ENCODE results near the gene SORBS1.
A peak's percentile ranks its signal among the peaks of the same experiment; 100 is the strongest.
"Not testable (repeated sequence)": the region's sequence is repeated elsewhere in the genome, so short reads cannot be mapped to it uniquely, and the experiment has no call there.

Gene SORBS1

DNA sequence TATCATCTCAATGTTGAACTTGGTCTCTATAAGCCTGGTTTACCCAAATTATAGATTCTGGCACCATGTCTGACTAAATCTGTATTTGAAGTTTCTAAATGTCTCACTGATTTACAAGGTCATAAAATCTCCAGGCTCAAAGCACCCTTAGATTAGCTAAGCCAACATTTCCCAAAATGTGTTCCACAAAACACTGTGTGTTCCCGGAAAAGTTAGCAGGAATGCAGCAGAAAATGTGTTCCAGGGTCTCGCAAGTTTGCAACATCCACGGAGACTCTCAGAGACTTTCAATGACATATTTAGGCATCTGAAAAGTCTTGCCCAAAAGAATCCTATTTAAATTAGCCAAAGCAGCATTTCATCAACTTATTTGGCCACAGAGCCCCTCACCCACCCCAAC, 91.9 kb downstream of the SORBS1 start:
- no peak overlapping the region for H3K27ac ChIP-seq (ENCODE audit: low read depth, low read length)

DNA sequence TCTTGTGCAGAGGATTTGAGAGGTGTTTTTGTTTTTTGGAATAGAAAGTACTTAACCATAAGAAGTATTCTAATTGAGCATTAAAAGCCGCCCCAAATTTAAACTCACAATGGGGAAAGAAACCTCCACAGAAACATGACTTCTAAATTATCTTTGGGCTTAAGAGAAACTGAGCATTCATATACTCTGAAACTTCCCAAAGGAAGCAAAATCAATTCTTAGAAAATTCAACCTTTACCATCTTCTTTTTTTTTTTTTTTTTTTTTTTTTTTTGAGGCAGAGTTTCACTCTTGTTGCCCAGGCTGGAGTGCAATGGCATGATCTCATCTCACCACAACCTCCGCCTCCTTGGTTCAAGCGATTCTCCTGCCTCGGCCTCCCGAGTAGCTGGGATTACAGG, 93.5 kb downstream of the SORBS1 start:
- H3K9me3 ChIP-seq (ENCODE audit: control insufficient read depth in 1 of 2, low read length in 2 of 2), result not testable (repeated sequence)

More for the DNA sequence above, 91.9 kb downstream of the SORBS1 start:
- peaks cover 0 to 33% of the 10 kb centered on the region in 2 donors for H3K4me1 ChIP-seq (ENCODE audit: control insufficient read depth in 1 of 2, insufficient read depth in 2 of 2, low read length in 2 of 2)
- no peak overlapping the region for H3K9ac ChIP-seq (ENCODE audit: low read depth in 1 of 2, low read length in 2 of 2)
- H3K4me3 ChIP-seq (ENCODE audit: low read depth in 1 of 2, low read length in 2 of 2), result no peak overlapping the region
- H3K9me3 ChIP-seq (ENCODE audit: control insufficient read depth in 1 of 2, low read length in 2 of 2), result no peaks in the 10 kb centered on the region
- no peaks in the 10 kb centered on the region for H3K36me3 ChIP-seq (ENCODE audit: control insufficient read depth in 1 of 2, insufficient read depth in 2 of 2, low read length in 2 of 2)
- no peaks in the 10 kb centered on the region for H3K27me3 ChIP-seq (ENCODE audit: control insufficient read depth in 1 of 2, insufficient read depth in 2 of 2, low read length in 2 of 2)

DNA sequence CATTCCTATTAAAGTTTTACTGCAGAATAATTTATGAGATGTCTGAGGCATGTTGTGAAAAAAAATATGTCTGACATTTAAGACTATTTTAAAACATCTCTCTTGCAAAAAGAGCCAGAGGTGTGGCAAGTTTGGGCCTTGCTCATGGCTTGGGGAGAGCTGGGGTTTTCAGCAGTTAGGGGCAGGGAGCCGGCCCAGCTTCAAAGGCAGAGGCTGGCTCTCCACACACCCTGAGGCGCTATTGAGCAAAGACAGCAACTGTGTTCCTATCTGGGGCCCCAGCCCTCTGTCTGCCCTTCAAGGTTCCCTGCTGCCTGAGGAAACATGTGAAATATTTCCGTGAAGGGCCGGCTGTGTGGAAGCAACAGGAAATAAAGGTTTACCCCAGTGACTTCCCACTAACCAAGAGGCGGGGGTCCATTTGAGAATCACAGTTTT, 94.0 kb downstream of the SORBS1 start:
- H3K9me3 ChIP-seq (ENCODE audit: control insufficient read depth in 1 of 2, low read length in 2 of 2), result no peaks in the 10 kb centered on the region
- no peaks in the 10 kb centered on the region for H3K27me3 ChIP-seq (ENCODE audit: control insufficient read depth in 1 of 2, insufficient read depth in 2 of 2, low read length in 2 of 2)
- H3K4me1 ChIP-seq (ENCODE audit: control insufficient read depth in 1 of 2, insufficient read depth in 2 of 2, low read length in 2 of 2), result peaks cover 0 to 27% of the 10 kb centered on the region in 2 donors
- no peaks in the 10 kb centered on the region for H3K36me3 ChIP-seq (ENCODE audit: control insufficient read depth in 1 of 2, insufficient read depth in 2 of 2, low read length in 2 of 2)
- no peak overlapping the region for H3K27ac ChIP-seq (ENCODE audit: low read depth, low read length)
- no peak overlapping the region for H3K4me3 ChIP-seq (ENCODE audit: low read depth in 1 of 2, low read length in 2 of 2)
- H3K9ac ChIP-seq (ENCODE audit: low read depth in 1 of 2, low read length in 2 of 2), result peak overlapping the region in 1 of 2 donors; percentile 28

More for the DNA sequence above, 93.5 kb downstream of the SORBS1 start:
- Histone ChIP-seq H3K4me1 (ENCODE audit: control insufficient read depth in 1 of 2, insufficient read depth in 2 of 2, low read length in 2 of 2) (peaks cover 0 to 27% of the 10 kb centered on the region in 2 donors), H3K9ac (ENCODE audit: low read depth in 1 of 2, low read length in 2 of 2) (peak overlapping the region in 1 of 2 donors; percentile 28)
- H3K27me3 ChIP-seq (ENCODE audit: control insufficient read depth in 1 of 2, insufficient read depth in 2 of 2, low read length in 2 of 2); H3K4me3 ChIP-seq (ENCODE audit: low read depth in 1 of 2, low read length in 2 of 2); H3K36me3 ChIP-seq (ENCODE audit: control insufficient read depth in 1 of 2, insufficient read depth in 2 of 2, low read length in 2 of 2); H3K27ac ChIP-seq (ENCODE audit: low read depth, low read length): not testable (repeated sequence)

DNA sequence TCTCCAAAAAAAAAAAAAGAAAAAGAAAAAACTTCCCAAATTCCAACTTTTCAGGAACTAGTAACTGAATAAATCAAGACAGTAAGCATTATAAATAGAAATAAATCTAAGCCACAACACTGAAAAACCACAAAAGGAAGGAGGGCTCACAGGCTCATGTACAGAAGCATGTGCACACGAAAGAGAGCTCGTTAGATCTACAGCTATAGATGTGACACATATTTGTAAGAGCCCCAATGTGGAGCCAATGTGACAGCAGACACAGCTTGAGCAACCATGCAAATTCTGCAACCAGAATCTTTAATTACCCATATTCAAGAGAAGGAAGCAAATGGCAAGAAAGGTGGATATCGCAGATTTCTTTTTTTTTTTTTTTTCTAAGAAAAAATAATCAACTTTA, 94.7 kb downstream of the SORBS1 start:
- H3K9me3 ChIP-seq (ENCODE audit: control insufficient read depth in 1 of 2, low read length in 2 of 2), result no peaks in the 10 kb centered on the region
- H3K27me3 ChIP-seq (ENCODE audit: control insufficient read depth in 1 of 2, insufficient read depth in 2 of 2, low read length in 2 of 2), result no peaks in the 10 kb centered on the region
- no peak overlapping the region for H3K27ac ChIP-seq (ENCODE audit: low read depth, low read length)
- no peak overlapping the region for H3K9ac ChIP-seq (ENCODE audit: low read depth in 1 of 2, low read length in 2 of 2)
- no peak overlapping the region for H3K4me3 ChIP-seq (ENCODE audit: low read depth in 1 of 2, low read length in 2 of 2)
- peaks cover 0 to 27% of the 10 kb centered on the region in 2 donors for H3K4me1 ChIP-seq (ENCODE audit: control insufficient read depth in 1 of 2, insufficient read depth in 2 of 2, low read length in 2 of 2)
- no peaks in the 10 kb centered on the region for H3K36me3 ChIP-seq (ENCODE audit: control insufficient read depth in 1 of 2, insufficient read depth in 2 of 2, low read length in 2 of 2)

DNA sequence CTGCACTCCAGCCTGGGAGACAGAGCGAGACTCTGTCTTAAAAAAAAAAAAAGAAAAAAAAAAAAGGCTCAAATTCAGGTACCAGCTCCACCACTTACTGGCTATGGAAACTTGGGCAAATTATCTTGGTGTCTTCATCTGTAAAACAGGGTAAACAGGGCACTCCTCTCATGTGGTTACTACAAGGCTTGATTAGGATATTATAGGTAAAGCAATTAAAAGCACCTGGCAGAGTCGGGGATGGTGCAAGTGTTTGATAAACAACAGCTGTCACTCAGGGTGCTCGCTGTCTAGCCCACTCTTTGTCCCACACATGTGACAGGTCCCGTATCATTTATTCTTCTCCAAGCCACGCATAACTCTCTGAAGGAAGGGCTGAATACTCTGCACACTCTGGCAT, 96.9 kb downstream of the SORBS1 start:
- Histone ChIP-seq H3K27ac (ENCODE audit: low read depth, low read length) (no peak overlapping the region), H3K4me3 (ENCODE audit: low read depth in 1 of 2, low read length in 2 of 2) (no peak overlapping the region), H3K36me3 (ENCODE audit: control insufficient read depth in 1 of 2, insufficient read depth in 2 of 2, low read length in 2 of 2) (no peaks in the 10 kb centered on the region), H3K9me3 (ENCODE audit: control insufficient read depth in 1 of 2, low read length in 2 of 2) (no peaks in the 10 kb centered on the region), H3K9ac (ENCODE audit: low read depth in 1 of 2, low read length in 2 of 2) (no peak overlapping the region), H3K27me3 (ENCODE audit: control insufficient read depth in 1 of 2, insufficient read depth in 2 of 2, low read length in 2 of 2) (no peaks in the 10 kb centered on the region), H3K4me1 (ENCODE audit: control insufficient read depth in 1 of 2, insufficient read depth in 2 of 2, low read length in 2 of 2) (peaks cover 0 to 16% of the 10 kb centered on the region in 2 donors)

DNA sequence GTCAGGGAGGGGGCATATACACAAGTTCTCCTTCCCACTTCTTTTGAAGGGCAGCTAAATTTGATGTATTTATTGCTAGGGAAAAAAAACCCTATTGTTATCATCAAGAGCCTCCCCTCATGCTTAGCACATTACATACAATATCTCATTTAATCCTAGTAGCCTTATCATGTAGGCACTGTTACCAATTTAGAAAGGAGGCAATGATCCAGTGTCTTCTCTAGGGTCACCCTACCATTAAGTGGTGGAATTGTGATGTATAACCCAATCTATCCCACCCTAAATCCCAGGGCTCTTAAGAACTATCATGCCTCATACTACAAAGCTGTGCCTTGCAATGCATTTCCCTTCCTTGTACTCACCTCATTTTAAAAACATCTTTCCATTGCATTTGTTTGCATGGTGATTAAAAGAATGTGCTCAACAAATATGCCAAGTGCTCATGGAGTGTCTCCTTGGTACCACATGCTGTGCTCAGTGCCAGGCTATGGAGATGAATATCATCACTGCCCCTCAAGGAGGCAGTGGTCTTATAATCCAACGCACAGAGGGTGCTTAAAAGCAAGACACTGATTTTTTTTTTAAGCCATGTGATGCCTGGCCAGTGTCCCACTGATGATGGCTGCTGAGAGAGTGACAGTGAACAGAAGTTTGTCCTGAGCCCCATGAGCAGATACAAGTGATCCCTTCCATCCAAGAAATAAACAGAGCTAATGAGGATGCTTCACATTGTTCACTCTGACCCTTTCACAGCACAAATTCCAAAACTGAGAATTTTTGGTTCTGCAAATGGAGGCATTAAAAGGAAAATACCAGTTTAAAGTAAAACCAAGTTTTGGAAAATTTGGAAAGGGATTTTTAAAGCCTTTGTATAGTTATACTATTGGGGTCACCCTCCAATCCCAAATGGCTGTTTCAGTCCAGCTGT, 98.2 kb downstream of the SORBS1 start:
- Histone ChIP-seq H3K27ac (ENCODE audit: low read depth, low read length) (no peak overlapping the region), H3K27me3 (ENCODE audit: control insufficient read depth in 1 of 2, insufficient read depth in 2 of 2, low read length in 2 of 2) (no peaks in the 10 kb centered on the region), H3K4me1 (ENCODE audit: control insufficient read depth in 1 of 2, insufficient read depth in 2 of 2, low read length in 2 of 2) (peaks cover 0 to 7% of the 10 kb centered on the region in 2 donors)

DNA sequence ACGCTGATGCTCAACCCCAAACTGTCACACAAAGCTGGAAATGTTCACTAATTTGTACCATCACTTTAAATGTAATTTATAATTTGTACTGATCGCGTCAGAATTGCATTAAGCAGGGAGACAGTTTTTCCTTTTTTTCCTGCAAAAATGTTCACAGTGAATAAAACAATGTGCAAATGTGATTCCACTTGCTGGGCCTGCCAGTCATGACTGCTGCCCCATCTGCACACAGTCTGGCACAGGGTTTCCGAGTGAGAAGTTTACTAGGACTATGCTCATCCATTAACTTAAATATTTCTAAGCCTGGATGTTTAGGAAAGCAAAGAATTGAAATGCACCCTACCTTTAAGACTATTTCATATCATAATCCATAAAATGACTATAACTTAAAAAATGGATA, 99.6 kb downstream of the SORBS1 start:
- H3K4me3 ChIP-seq (ENCODE audit: low read depth in 1 of 2, low read length in 2 of 2), result no peak overlapping the region
- H3K36me3 ChIP-seq (ENCODE audit: control insufficient read depth in 1 of 2, insufficient read depth in 2 of 2, low read length in 2 of 2), result no peaks in the 10 kb centered on the region
- no peaks in the 10 kb centered on the region for H3K27me3 ChIP-seq (ENCODE audit: control insufficient read depth in 1 of 2, insufficient read depth in 2 of 2, low read length in 2 of 2)
- no peak overlapping the region for H3K27ac ChIP-seq (ENCODE audit: low read depth, low read length)
- H3K4me1 ChIP-seq (ENCODE audit: control insufficient read depth in 1 of 2, insufficient read depth in 2 of 2, low read length in 2 of 2), result no peaks in the 10 kb centered on the region
- H3K9me3 ChIP-seq (ENCODE audit: control insufficient read depth in 1 of 2, low read length in 2 of 2), result no peaks in the 10 kb centered on the region
- H3K9ac ChIP-seq (ENCODE audit: low read depth in 1 of 2, low read length in 2 of 2), result no peak overlapping the region

More for the DNA sequence above, 98.2 kb downstream of the SORBS1 start:
- Histone ChIP-seq H3K4me3 (ENCODE audit: low read depth in 1 of 2, low read length in 2 of 2) (no peak overlapping the region), H3K9me3 (ENCODE audit: control insufficient read depth in 1 of 2, low read length in 2 of 2) (no peaks in the 10 kb centered on the region), H3K9ac (ENCODE audit: low read depth in 1 of 2, low read length in 2 of 2) (no peak overlapping the region), H3K36me3 (ENCODE audit: control insufficient read depth in 1 of 2, insufficient read depth in 2 of 2, low read length in 2 of 2) (no peaks in the 10 kb centered on the region)

DNA sequence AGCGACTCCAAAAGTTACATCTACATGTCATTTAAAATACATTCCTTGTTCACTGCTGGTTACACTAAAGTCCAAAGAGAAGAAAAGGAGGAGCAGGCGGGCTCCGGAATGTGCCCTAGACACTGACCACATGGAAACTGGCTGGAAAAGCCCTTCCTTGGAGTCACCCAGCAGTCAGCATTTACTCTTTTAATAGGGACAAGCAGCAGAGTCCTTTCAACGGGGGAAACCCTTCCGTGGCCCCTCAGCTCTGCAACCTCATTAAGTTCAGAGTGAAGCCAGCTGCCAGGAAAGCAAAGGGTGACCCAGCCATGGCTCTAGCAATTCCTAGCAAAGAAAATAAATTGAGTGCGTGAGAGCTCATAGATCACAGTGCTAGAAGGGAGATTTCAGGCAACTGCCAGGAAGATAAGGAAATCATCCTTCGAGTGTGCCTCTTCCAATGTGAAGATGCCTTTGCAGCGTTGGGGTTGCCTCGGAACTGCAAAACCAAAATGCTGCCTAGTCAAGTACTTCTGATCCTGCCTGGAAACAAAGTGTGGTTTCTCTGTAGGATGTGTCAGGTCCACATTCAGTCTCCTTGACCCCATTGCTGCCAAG, 101.6 kb downstream of the SORBS1 start:
- H3K27ac ChIP-seq (ENCODE audit: low read depth, low read length), result no peak overlapping the region

DNA sequence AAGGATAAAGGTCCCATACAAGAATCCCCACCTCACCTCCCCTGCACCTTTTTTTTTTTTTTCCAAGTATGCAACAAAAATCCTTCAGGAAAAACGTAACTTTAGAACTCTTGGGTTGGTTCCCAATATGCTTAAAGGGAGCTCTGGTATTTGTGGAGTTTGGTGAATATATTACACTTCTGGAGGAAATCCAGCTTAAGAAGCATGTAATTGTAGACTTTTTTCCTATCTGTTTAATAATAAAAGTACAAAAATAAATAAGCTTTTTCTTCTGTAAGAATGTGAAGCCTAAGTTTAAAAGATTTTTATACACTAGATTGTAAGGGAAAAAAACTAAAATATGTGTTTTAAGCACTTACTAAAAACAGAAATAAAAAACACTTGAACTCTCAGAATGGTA, 102.3 kb downstream of the SORBS1 start:
- H3K9me3 ChIP-seq (ENCODE audit: control insufficient read depth in 1 of 2, low read length in 2 of 2), result no peaks in the 10 kb centered on the region
- H3K4me3 ChIP-seq (ENCODE audit: low read depth in 1 of 2, low read length in 2 of 2), result no peak overlapping the region
- H3K4me1 ChIP-seq (ENCODE audit: control insufficient read depth in 1 of 2, insufficient read depth in 2 of 2, low read length in 2 of 2), result no peaks in the 10 kb centered on the region
- no peak overlapping the region for H3K9ac ChIP-seq (ENCODE audit: low read depth in 1 of 2, low read length in 2 of 2)
- no peak overlapping the region for H3K27ac ChIP-seq (ENCODE audit: low read depth, low read length)
- H3K36me3 ChIP-seq (ENCODE audit: control insufficient read depth in 1 of 2, insufficient read depth in 2 of 2, low read length in 2 of 2), result no peaks in the 10 kb centered on the region
- no peaks in the 10 kb centered on the region for H3K27me3 ChIP-seq (ENCODE audit: control insufficient read depth in 1 of 2, insufficient read depth in 2 of 2, low read length in 2 of 2)

More for the DNA sequence above, 101.6 kb downstream of the SORBS1 start:
- no peak overlapping the region for H3K4me3 ChIP-seq (ENCODE audit: low read depth in 1 of 2, low read length in 2 of 2)
- H3K36me3 ChIP-seq (ENCODE audit: control insufficient read depth in 1 of 2, insufficient read depth in 2 of 2, low read length in 2 of 2), result no peaks in the 10 kb centered on the region
- no peak overlapping the region for H3K9ac ChIP-seq (ENCODE audit: low read depth in 1 of 2, low read length in 2 of 2)
- no peaks in the 10 kb centered on the region for H3K9me3 ChIP-seq (ENCODE audit: control insufficient read depth in 1 of 2, low read length in 2 of 2)
- H3K27me3 ChIP-seq (ENCODE audit: control insufficient read depth in 1 of 2, insufficient read depth in 2 of 2, low read length in 2 of 2), result no peaks in the 10 kb centered on the region
- no peaks in the 10 kb centered on the region for H3K4me1 ChIP-seq (ENCODE audit: control insufficient read depth in 1 of 2, insufficient read depth in 2 of 2, low read length in 2 of 2)

DNA sequence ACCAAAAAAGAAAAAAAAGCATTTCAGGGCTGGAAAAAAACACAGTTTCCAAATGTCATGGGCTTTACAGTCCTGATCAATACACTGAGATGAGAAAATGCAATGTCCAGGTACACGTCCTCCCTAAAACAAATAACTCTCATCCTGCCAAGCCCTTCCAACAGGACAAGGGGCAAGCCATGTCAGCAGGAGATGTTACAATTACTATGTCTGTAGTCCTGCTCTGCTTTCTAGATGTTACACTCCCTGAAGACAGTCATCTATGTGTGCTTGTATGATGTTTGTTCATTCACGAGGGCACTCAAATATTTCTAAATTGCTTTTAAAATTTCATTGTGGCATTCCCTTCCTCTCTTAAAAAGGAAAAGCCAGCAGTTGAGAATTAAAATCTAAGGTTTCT, 103.2 kb downstream of the SORBS1 start:
- no peak overlapping the region for H3K4me3 ChIP-seq (ENCODE audit: low read depth in 1 of 2, low read length in 2 of 2)
- no peaks in the 10 kb centered on the region for H3K4me1 ChIP-seq (ENCODE audit: control insufficient read depth in 1 of 2, insufficient read depth in 2 of 2, low read length in 2 of 2)
- H3K9me3 ChIP-seq (ENCODE audit: control insufficient read depth in 1 of 2, low read length in 2 of 2), result no peaks in the 10 kb centered on the region
- no peak overlapping the region for H3K9ac ChIP-seq (ENCODE audit: low read depth in 1 of 2, low read length in 2 of 2)
- H3K27me3 ChIP-seq (ENCODE audit: control insufficient read depth in 1 of 2, insufficient read depth in 2 of 2, low read length in 2 of 2), result no peaks in the 10 kb centered on the region
- H3K27ac ChIP-seq (ENCODE audit: low read depth, low read length), result no peak overlapping the region
- H3K36me3 ChIP-seq (ENCODE audit: control insufficient read depth in 1 of 2, insufficient read depth in 2 of 2, low read length in 2 of 2), result no peaks in the 10 kb centered on the region
